ENCODE measurements around the gene MMD.

GRCh38 chr17:55442953-55443683 lies 21.5 kb upstream of the MMD start:
- no peak for TF ChIP-seq CTCF (conservative IDR thresholded peaks at IDR 0.05; ENCODE audit: low read length)
- no peak for TF ChIP-seq EZH2phosphoT487 (IDR thresholded peaks at IDR 0.05; ENCODE audit: borderline replicate concordance)

Data from Loucy (cell line).